Measurements from ENCODE around the gene SOD3.

Gene SOD3

DNA sequence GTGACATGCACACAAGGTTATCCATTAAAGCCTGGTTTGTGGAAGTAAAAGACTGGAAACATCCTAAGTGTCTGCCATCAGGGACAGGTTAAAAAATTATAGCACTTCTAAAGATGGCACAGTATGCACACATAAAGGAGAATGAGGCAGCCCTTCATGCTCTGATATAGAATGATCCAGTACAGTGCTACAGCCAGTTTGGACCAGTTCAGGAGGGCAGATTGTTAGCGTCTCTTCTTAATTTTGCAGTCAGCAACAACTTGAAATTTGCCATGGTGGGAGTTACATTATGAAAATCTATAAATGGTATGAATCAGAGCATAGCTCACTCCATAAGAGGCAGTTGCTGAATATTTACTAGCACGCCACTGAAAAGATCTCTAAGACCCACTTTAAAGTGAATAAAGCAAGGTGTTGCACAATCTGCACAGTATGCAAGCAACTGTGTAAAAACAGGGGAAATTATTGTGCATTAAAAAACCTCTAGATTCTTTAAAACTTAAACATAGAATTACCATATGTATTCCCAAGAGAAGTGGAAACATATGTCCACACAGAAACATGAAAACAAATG lies 20.3 kb upstream of the SOD3 start:
- no peak for DNase-seq (ENCODE audit: low read depth in 2 of 2)

DNA sequence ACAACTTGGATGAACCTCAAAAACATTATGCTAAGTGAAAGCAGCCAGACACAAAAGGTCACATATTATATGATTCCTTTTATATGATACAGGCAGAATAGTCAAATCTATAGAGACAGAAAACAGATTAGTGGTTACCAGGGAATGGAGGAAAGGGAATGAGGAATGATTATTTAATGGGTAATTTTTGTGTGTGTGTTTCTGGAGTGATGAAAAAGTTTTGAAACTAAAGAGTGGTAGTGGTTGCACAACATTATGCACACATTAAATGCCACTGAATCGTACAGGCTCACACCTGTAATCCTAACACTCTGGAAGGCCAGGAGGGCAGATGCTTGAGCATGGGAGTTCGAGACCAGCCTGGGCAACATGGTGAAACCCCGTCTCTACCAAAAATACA lies 19.6 kb upstream of the SOD3 start:
- no peak for DNase-seq (ENCODE audit: low read depth in 2 of 2)

DNA sequence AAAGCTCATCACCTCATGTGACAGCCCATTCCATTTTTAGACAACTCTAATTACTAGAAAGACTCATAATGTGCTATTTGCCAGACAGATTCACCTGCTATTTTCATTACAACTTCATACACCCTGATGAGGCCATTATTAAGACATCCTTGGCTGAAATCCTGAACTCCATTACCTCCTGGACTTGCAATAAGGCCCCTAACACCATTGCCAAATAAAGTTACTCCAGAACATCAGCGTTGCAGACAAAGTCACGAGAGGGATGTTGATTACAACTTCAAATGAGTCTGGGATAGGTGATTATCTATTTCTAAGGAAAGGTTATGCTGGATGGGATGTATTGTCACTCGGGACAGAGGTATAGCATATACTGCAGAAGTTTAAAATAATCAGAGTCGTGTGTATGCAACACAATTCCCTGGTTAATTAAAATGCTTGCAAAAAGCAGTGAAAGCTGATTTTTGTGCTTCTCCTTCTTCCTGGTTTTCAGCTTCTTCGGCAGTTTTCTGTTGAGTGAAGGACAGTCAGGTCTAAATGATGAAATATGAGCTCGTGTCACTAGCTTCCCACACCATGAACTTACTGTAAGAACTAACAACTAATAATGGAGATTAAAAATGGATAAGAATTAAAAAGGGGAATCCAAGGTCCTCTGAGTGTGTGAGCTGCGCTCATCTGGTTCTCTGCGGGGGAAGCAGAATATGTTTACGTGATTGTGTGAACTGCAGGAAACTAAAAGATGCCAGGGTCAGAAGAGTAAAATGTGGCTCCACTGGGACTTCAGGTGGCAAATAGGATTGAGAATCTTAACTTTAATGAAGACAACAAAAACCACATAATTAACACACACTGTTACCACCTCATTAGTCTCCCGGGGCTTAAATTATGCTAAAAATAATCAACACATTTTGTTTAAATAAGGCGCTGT lies 17.6 kb upstream of the SOD3 start:
- no peak for DNase-seq (ENCODE audit: low read depth in 2 of 2)

DNA sequence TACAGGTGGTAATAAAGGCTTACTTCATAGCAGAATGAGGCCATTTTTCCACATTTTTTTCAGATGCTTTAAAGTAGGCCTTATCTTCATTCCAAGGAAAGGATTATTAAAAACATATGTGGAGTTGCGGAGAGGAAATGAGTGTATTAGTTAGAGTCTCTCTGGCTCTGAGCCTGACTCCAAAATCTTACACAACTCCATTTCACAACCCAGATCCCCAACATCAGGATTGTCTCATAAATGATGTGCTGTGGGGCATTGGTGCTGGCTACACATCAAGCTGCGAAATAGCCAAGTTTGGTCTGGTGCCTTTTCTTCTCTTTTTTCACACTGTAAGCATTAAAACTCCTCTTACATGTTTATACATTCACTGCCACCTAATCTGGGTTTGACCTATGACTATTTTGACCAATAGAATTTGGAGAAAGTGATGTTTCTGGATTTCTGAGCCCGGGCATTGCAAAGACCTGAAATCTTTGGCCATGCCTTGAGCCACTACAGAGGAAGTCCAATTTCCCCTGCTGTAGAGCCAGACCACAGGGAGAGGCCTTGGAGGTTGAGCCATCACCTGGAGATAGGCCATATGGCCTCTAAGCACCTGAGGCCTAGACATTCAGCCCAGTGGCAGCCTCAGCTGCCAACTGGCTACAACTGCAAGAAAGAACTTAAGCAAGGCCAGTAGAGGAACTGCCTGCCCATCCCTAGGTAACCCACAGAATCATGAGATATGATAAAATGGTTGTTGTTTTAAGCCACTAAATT lies 16.7 kb upstream of the SOD3 start:
- no peak for DNase-seq (ENCODE audit: low read depth in 2 of 2)

DNA sequence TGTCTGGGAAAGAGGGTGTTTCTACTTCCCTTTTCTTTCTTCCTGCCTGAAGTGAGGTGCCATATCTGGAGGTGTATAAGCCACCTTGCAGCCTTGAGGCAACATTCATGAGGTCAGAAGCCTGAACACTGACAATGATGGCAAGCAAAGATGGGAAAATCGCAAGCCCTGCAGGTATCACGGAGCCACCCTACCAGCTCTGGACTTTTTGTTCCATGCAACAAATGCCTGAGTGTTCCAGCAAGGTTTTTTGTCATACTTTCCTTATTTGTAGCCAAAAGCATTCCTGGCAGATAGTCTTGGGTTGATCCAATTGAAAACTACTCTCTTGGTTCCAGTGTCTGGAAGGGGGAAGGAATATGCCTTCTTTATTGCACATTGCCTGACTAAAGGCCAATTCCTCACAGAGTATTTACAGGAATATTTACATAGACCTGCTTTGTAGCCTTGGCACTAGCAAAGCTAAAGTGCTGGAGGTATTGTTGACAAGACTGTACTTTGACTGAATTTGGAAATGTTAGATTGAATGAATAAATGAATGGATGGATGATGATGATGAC lies 14.4 kb upstream of the SOD3 start:
- no peak for DNase-seq (ENCODE audit: low read depth in 2 of 2)

DNA sequence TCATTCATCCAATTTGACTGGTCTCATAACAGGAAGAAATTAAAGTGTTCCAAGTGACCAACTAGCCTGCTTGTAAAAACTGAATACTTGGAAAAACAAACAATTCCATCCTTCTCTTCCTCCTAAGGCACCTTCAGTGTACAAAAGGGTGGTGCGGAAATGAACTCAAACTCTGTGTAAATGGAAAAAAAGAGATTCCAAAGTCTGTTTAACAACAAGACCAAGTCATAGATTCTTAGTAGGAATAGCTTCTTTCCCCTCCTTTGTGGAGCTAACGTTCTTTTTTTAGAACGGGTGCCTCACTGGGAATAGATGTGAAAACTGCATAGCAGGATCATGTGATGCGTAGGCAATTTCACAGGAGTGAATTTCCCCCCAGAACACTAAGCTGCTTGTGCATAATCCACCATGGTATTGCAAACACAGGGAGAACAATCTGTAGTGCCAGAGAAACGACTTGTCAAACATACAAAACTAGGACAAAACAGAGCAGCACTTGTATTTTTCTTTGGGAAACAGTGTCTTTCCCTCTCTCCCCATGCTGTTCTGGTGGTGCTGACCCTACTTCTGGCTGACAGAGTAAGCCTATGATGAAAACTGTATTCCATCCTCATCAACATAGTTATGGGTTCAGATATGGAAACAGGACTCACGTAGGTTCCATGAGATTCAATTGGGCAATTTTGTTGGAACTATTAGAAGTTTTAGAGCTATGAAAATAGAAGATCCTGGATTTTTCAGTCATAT lies 13.2 kb upstream of the SOD3 start:
- no peak for DNase-seq (ENCODE audit: low read depth in 2 of 2)

DNA sequence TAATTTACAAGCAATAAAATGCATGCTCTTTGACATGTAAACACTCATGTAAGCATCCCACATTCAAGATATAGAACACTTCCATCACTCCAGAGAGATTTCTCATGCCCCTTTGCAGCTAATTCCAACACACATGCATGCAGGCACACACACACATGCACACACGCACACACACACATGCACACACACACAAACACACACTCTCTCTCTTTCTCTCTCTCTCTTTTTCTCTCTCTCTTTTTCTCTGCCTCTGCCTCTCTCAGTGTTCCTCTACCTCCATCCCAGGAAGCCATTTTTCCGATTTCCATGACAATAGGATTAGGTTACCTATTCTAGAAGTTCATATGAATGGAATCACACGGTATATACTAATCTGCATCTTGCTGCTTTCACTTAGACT lies 11.9 kb upstream of the SOD3 start:
- DNase-seq (ENCODE audit: low read depth in 2 of 2): no peak

DNA sequence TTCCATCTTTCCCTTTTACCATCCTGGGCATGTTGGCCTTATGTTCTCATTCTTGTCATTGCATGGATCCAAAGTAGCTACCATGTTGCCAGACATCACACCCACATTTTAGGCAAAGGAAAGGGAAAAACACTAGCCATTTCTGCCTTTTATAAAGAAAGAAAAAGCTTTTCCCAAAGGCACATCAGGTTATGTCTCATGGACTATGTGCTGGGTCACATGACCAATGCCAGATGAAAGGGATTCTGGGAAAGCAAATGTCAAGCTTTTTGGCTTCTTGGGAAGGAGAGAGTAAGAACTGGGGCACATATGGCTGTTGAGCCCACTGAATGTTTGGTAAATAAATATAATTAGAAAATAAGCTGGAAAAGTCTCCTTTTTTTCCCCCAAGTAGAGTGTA lies 4.3 kb upstream of the SOD3 start:
- no peak for DNase-seq (ENCODE audit: low read depth in 2 of 2)

DNA sequence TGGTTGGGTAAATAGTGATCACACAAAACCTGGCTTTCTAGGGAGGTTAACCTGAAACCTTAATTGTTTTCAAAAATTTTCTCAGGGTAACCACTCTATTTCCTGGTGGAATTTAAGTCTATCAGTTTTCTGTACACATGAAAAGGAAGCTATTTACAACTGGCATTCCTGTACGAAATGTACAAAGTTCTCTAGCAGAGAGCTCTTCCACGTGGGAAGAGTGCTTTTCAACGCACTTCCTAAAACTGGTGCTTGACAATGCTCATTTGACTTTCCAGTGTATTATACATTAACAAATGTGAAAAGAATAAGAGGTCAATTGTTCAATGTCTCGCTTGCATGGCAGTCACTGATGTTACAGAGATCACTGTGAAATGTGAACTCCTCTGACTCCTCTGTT lies 2.8 kb upstream of the SOD3 start:
- DNase-seq (ENCODE audit: low read depth in 2 of 2): no peak

DNA sequence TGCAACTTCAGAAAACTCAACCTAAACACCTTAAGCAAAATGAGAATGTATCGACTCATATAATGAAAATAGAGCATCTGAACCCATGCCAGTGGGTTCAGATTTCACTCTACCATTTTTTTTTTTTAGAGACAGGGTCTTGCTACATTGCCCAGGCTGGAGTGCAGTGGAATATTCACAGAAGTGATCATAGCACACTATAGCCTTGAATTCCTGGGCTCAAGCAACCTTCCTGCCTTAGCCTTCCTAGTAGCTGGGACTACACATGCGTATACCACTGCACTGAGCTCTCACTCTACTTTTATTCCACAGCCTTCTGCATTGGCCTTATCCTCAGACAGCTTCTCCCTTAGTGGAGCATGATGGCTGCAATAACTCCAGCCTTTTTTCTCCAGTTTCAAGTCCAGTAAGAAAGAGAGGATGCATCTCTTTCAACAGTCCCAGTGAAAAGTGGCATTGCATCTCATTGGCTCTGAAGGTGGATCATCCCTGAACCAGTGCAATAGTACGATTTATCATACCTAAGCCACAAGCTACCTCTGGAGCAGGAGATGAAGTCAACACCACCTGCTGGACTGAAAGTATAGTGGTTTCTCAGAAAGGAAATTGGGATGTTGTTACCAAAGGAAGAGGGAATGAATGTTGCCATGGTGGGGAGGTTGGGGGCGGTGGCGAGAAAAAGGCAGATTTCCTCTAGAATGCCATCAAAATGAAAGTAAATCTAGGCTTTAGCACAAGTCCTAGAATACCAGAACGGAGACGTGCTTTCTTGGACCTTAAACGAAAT lies 2.0 kb upstream of the SOD3 start:
- no peak for DNase-seq (ENCODE audit: low read depth in 2 of 2)

DNA sequence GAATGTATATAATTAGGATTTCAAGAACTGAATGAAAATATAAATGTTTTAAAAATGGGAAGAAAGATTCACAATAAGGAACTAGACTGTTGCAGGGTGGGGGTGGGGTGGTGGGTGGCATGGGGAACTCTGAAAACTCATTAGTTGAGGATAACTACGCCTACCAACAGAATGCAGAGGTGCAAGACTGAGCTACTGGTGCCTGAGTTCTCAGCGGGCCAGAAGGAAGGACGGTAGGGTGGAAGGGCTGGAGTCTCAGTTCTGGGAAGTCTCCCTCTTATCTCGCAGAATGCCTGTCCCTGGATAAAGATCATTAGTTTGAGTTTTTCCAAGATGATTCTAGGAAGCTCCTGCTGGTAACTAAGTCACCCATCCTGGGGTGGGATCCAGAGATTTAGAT lies 1.3 kb upstream of the SOD3 start:
- no peak for DNase-seq (ENCODE audit: low read depth in 2 of 2)

DNA sequence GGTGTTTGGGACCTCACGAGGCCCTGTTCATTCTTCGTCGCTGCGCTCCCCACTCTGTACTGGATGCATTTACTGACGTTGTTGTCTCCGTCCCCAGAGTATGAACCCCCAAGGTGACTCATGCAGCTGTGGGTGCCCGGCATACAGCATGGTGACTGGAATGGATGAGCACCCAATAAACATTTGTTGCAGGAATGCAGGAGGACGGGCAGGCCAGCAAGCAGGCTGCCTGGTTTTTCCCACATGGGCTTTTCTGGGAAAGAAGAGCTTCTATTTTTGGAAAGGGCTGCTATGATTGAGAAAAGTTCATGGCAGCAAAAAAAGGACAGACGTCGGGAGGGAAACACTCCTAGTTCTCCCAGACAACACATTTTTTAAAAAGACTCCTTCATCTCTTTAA lies 893 bp upstream of the SOD3 start:
- no peak for DNase-seq (ENCODE audit: low read depth in 2 of 2)

DNA sequence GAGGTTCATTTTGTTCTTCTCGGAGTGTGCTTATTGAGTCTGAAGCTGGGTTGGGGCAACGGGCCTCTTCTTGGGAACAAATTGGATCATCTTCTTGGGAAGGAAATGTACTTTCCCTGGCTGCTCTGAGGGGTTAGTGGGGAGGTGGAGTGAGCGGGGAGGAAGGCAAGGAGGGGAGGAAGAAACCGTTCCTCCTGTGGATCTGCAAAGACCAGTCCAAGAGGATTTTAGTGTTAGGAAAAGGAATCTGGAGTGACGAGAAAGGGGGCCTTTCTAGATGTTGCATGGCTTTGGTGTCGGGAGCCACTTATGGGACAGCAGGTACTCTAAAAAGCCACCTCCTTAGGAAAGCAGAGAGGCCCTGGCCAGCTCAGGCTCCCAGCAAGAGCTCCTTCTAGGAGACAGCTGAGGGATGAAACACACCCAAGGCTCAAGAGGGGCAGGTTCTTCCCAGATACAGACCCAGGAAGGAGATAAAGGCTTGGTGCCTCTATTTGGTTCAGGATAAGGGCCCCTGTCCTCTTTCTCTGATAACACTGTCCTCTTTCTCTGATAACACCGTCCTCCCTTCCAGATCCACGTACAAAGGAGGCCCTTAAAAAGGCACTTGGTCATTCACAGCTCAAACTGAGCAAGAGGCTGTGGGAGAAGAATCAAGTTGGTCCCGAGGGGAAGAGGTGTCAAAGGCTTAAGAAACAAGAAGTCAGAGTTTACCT lies 451 bp downstream of the SOD3 start:
- no peak for DNase-seq (ENCODE audit: low read depth in 2 of 2)

DNA sequence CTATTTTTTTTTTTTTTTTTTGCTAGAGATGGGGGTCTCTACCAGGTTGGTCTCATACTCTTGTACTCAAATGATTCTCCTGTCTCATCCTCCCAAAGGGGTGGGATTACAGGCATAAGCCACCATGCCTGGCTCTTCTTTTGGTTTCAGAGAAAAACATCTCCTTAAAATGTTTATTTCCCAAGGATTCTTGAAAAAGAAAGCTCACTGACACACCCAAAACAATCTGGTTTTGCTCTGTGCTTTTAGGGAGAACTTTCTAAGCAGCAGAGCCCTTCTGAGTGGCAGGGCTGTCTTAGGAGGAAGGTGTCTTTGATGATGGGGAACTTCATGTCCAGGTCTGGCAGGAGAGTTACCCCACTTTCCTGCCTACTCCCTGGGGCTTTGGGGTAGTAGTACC lies 1.2 kb downstream of the SOD3 start:
- DNase-seq (ENCODE audit: low read depth in 2 of 2): no peak

DNA sequence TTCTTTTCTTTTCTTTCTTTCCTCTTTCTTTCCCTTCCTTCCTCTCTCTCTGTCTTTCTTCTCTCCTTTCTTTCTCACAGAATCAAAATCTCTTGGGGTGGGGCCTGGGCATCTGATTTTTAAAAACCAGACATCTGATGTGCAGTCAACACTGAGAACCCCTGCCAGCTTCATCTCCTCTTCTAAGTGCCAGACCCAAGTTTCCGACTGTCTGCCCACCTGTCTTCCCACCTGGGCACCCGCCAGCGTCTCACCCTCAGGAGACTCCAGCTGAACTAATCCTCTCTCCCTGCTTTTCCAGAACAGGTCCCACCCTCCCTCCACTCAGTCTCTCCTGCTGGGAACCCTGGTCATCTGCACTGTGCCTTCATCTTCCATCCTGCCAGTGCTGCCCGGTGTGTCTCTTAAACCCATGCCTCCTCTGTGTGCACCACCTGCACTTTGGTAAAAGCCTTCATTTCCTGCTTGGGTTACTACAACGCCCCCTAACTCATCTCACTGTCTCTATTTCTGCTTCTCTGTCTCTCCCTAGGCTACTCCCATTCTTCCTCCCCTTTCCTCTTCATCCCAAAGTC lies 2.8 kb downstream of the SOD3 start:
- DNase-seq (ENCODE audit: low read depth in 2 of 2): no peak

DNA sequence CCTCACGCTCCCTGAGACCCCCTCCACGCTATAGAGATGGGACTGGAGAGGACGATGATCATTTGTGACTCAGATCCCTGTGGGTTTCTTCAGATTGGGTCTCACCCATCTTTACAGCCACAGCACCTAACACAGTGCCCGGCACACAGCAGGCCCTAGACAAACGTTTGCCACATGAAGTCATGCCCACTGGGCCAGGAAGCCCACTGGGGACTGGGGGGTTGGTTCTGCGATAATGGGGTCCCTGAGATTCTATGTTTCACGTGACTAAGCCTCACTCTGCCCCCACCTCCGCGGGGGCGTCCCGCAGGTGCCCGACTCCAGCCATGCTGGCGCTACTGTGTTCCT lies 3.8 kb downstream of the SOD3 start:
- DNase-seq (ENCODE audit: low read depth in 2 of 2): no peak

DNA sequence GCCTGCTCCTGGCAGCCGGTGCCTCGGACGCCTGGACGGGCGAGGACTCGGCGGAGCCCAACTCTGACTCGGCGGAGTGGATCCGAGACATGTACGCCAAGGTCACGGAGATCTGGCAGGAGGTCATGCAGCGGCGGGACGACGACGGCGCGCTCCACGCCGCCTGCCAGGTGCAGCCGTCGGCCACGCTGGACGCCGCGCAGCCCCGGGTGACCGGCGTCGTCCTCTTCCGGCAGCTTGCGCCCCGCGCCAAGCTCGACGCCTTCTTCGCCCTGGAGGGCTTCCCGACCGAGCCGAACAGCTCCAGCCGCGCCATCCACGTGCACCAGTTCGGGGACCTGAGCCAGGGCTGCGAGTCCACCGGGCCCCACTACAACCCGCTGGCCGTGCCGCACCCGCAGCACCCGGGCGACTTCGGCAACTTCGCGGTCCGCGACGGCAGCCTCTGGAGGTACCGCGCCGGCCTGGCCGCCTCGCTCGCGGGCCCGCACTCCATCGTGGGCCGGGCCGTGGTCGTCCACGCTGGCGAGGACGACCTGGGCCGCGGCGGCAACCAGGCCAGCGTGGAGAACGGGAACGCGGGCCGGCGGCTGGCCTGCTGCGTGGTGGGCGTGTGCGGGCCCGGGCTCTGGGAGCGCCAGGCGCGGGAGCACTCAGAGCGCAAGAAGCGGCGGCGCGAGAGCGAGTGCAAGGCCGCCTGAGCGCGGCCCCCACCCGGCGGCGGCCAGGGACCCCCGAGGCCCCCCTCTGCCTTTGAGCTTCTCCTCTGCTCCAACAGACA lies 4.4 kb downstream of the SOD3 start:
- DNase-seq (ENCODE audit: low read depth in 2 of 2): no peak

DNA sequence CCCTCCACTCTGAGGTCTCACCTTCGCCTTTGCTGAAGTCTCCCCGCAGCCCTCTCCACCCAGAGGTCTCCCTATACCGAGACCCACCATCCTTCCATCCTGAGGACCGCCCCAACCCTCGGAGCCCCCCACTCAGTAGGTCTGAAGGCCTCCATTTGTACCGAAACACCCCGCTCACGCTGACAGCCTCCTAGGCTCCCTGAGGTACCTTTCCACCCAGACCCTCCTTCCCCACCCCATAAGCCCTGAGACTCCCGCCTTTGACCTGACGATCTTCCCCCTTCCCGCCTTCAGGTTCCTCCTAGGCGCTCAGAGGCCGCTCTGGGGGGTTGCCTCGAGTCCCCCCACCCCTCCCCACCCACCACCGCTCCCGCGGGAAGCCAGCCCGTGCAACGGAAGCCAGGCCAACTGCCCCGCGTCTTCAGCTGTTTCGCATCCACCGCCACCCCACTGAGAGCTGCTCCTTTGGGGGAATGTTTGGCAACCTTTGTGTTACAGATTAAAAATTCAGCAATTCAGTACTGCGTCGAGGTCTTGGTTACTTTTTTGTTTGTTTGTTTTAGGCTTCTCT lies 5.0 kb downstream of the SOD3 start:
- no peak for DNase-seq (ENCODE audit: low read depth in 2 of 2)

Measured in stimulated activated CD8-positive, alpha-beta memory T cell treated with anti-CD3 and anti-CD28 coated beads, Interleukin-7, amount 100 ng/mL, for 4 hours (primary cell).